ENCODE results near the gene LAMA3. TPM values are rescaled to one million over a fixed set of nuclear protein-coding genes. Genes with fewer than 3 reads are reported as not detected.

The LAMA3 gene
- total and polyA plus RNA-seq, 2 donors (not counting 3 experiments of a cell fraction or from before 2014, with no cell fraction given), result 2.6 to 12.3 TPM

GRCh38 chr18:23889907-23890306 is 200.7 kb downstream of the LAMA3 start:
- dilution Hi-C loops (cut with MboI; ENCODE audit: extremely low pct_ligation_motif_present, low sequenced_read_pairs) (no loop called here), intact Hi-C loops (cut with micrococcal nuclease) (no loop called here)
- H3K9me3 ChIP-seq (replicated peaks; ENCODE audit: control insufficient read depth, insufficient read depth, low read length), result no peaks in the 10 kb centered on the region
- H3K79me2 ChIP-seq (ENCODE audit: control insufficient read depth, insufficient read depth, low read length), result no peaks in the 10 kb centered on the region
- H3K27ac ChIP-seq (ENCODE audit: insufficient read depth, low read depth, low read length), result no peak overlapping the region
- H3K36me3 ChIP-seq (ENCODE audit: control insufficient read depth in 2 of 2, extremely low read depth in 1 of 2, insufficient read depth in 2 of 2, low read length in 2 of 2), result no peaks in the 10 kb centered on the region
- H3K9me1 ChIP-seq (replicated peaks; ENCODE audit: control insufficient read depth, extremely low read depth, insufficient read depth, low read length), result no peaks in the 10 kb centered on the region
- H3K4me1 ChIP-seq (ENCODE audit: control insufficient read depth, extremely low read depth, insufficient read depth, low read length), result no peaks in the 10 kb centered on the region
- CTCF ChIA-PET, result interaction anchor here (1.2 to 1.9 kb wide), 2 partner anchors 18 to 29 kb away, joined by 3 to 7 read pairs; no protein-coding TSS in a partner anchor
- H2AFZ ChIP-seq (ENCODE audit: low read depth, low read length), result no peak overlapping the region
- H4K20me1 ChIP-seq (replicated peaks; ENCODE audit: control insufficient read depth, extremely low read depth, insufficient read depth, low read length), result no peaks in the 10 kb centered on the region
- FAIRE-seq (no peak), DNase-seq (ENCODE audit: low read depth, low spot score) (no peak)
- TF ChIP-seq POLR2A (IDR thresholded peaks at IDR 0.05; ENCODE audit: low read depth, low read length) (no peak), JUN (IDR thresholded peaks at IDR 0.05; ENCODE audit: borderline replicate concordance, insufficient read depth, insufficient read length, low read depth) (no peak), MAX (IDR thresholded peaks at IDR 0.05; ENCODE audit: insufficient read depth, insufficient read length) (no peak), MYC (IDR thresholded peaks at IDR 0.05; ENCODE audit: low read depth, low read length) (no peak), POLR2AphosphoS5 (IDR thresholded peaks at IDR 0.05; ENCODE audit: insufficient read depth, low read depth, low read length) (no peak), GATA2 (IDR thresholded peaks at IDR 0.05; ENCODE audit: insufficient read depth, insufficient read length, low read depth, low read length) (no peak), EZH2 (IDR thresholded peaks at IDR 0.05; ENCODE audit: borderline replicate concordance, low read depth, low read length, severe bottlenecking) (no peak), FOS (IDR thresholded peaks at IDR 0.05; ENCODE audit: borderline replicate concordance, insufficient read depth, low read length) (no peak), CTCF (IDR thresholded peaks at IDR 0.05; ENCODE audit: extremely low read depth in 1 of 2, insufficient read depth in 1 of 2, low read depth in 1 of 2, low read length in 2 of 2) (no peak)
- no peaks in the 10 kb centered on the region for H3K27me3 ChIP-seq (ENCODE audit: control insufficient read depth in 2 of 2, insufficient read depth in 2 of 2, low read length in 2 of 2)
- no peak overlapping the region for H3K9ac ChIP-seq (replicated peaks; ENCODE audit: extremely low read depth, insufficient read depth, low read length)
- no peak overlapping the region for H3K4me3 ChIP-seq (replicated peaks in 1 of 3; ENCODE audit: insufficient read depth in 1 of 3, low read depth in 1 of 3, low read length in 3 of 3)
- H3K4me2 ChIP-seq (ENCODE audit: insufficient read depth, low read length), result no peak overlapping the region
- POLR2A ChIA-PET, result no interaction called here
- BruUV-seq (replicated peaks), result no TSS peak

Data from endothelial cell of umbilical vein (primary cell).